GM19467 (cell line): ENCODE data around the gene ASXL2.
"Not testable (repeated sequence)": the region's sequence is repeated elsewhere in the genome, so short reads cannot be mapped to it uniquely, and the experiment has no call there.

Experiments used
- ATAC-seq: cut with Tn5 transposase; IDR thresholded peaks from one replicate; pipeline ENCODE4 v1.9.1; 2021; ENCODE audit warnings: mild to moderate bottlenecking, moderate library complexity; ENCODE audit not compliant: unreplicated experiment

ASXL2 gene

GRCh38 chr2:25838152-25838756, 40.0 kb downstream of the ASXL2 start:
- ATAC-seq, result no peak

GRCh38 chr2:25835906-25836305, 42.4 kb downstream of the ASXL2 start:
- no peak for ATAC-seq

- ATAC-seq, result no peak
Measured at GRCh38 chr2:25833566-25833965, 44.7 kb downstream of the ASXL2 start.

- no peak for ATAC-seq
Measured at GRCh38 chr2:25832897-25833296, 45.4 kb downstream of the ASXL2 start.

- no peak for ATAC-seq
Measured at GRCh38 chr2:25831746-25832449, 46.4 kb downstream of the ASXL2 start.

GRCh38 chr2:25829828-25830227, 48.5 kb downstream of the ASXL2 start:
- no peak for ATAC-seq

- no peak for ATAC-seq
Measured at GRCh38 chr2:25829377-25829704, 48.9 kb downstream of the ASXL2 start.

GRCh38 chr2:25828532-25829376, 49.5 kb downstream of the ASXL2 start:
- ATAC-seq, result not testable (repeated sequence)

GRCh38 chr2:25825238-25825637, 53.0 kb downstream of the ASXL2 start:
- no peak for ATAC-seq

- no peak for ATAC-seq
Measured at GRCh38 chr2:25824718-25825117, 53.6 kb downstream of the ASXL2 start.

- ATAC-seq, result no peak
Measured at GRCh38 chr2:25824216-25824615, 54.1 kb downstream of the ASXL2 start.

GRCh38 chr2:25822190-25823117, 55.8 kb downstream of the ASXL2 start:
- ATAC-seq, result no peak

- ATAC-seq, result no peak
Measured at GRCh38 chr2:25821225-25822056, 56.8 kb downstream of the ASXL2 start.

GRCh38 chr2:25819597-25820039, 58.7 kb downstream of the ASXL2 start:
- no peak for ATAC-seq

GRCh38 chr2:25817630-25818029, 60.7 kb downstream of the ASXL2 start:
- no peak for ATAC-seq

GRCh38 chr2:25817006-25817405, 61.3 kb downstream of the ASXL2 start:
- no peak for ATAC-seq

- no peak for ATAC-seq
Measured at GRCh38 chr2:25816249-25816648, 62.0 kb downstream of the ASXL2 start.

GRCh38 chr2:25814681-25815080, 63.6 kb downstream of the ASXL2 start:
- no peak for ATAC-seq

- no peak for ATAC-seq
Measured at GRCh38 chr2:25810428-25810827, 67.9 kb downstream of the ASXL2 start.

GRCh38 chr2:25809646-25810045, 68.6 kb downstream of the ASXL2 start:
- no peak for ATAC-seq
